ENCODE data around the gene CGN.

GRCh38 chr1:151492120-151492519 is 19.1 kb upstream of the CGN start:
- TF ChIP-seq EZH2 (IDR thresholded peaks at IDR 0.05; ENCODE audit: borderline replicate concordance, insufficient read depth, low read depth, low read length, poor library complexity, severe bottlenecking) (no peak), CTCF (IDR thresholded peaks at IDR 0.05) (no peak)
